ENCODE data around the gene LARGE1. TPM values are rescaled to one million over a fixed set of nuclear protein-coding genes. Genes with fewer than 3 reads are reported as not detected.

The LARGE1 gene
- total and polyA plus RNA-seq, 11 donors = 31.2 to 211 (median 129) TPM

GRCh38 chr22:33687464-33687863 lies 232.8 kb downstream of the LARGE1 start:
- 83 to 94% (median 91%) methylated on average over 10 of the region's 10 CpGs for WGBS, 4 donors
- H3K27ac ChIP-seq = no peak overlapping the region
- H3K4me1 ChIP-seq = peaks cover 0 to 22% (median 0%) of the 10 kb centered on the region in 12 donors
- intact Hi-C loops (cut with DNase I) = no loop called here
- ATAC-seq (no peak), DNase-seq (no peak)
- H3K27me3 ChIP-seq = no peaks in the 10 kb centered on the region
- peaks cover 0 to 9% (median 0%) of the 10 kb centered on the region in 12 donors for H3K9me3 ChIP-seq
- no peak overlapping the region for H3K4me3 ChIP-seq
- H3K36me3 ChIP-seq = no peaks in the 10 kb centered on the region
- TF ChIP-seq POLR2A (IDR thresholded peaks at IDR 0.05) (no peak), CTCF (IDR thresholded peaks at IDR 0.05) (no peak)

- H3K27ac ChIP-seq = peak overlapping the region in 2 of 12 donors; percentile 10 to 34
- 65 to 76% (median 75%) methylated on average over 11 of the region's 11 CpGs for whole genome bisulfite sequencing, 4 donors
These were observed 236.2 kb downstream of the LARGE1 start for GRCh38 chr22:33684087-33684486.

GRCh38 chr22:33682927-33683326 lies 237.3 kb downstream of the LARGE1 start:
- H3K27me3 ChIP-seq = no peaks in the 10 kb centered on the region
- intact Hi-C loops (cut with DNase I) = no loop called here
- no peaks in the 10 kb centered on the region for H3K36me3 ChIP-seq
- peaks cover 0 to 20% (median 4%) of the 10 kb centered on the region in 12 donors for H3K4me1 ChIP-seq
- ATAC-seq (no peak), DNase-seq (no peak)
- H3K9me3 ChIP-seq = peaks cover 0 to 9% (median 0%) of the 10 kb centered on the region in 12 donors
- TF ChIP-seq POLR2A (IDR thresholded peaks at IDR 0.05) (no peak), CTCF (IDR thresholded peaks at IDR 0.05) (no peak)
- 48 to 72% (median 69%) methylated on average over 2 of the region's 2 CpGs for WGBS, 4 donors
- no peak overlapping the region for H3K27ac ChIP-seq
- H3K4me3 ChIP-seq = no peak overlapping the region

More at GRCh38 chr22:33684087-33684486, 236.2 kb downstream of the LARGE1 start:
- Histone ChIP-seq H3K36me3 (no peaks in the 10 kb centered on the region), H3K27me3 (no peaks in the 10 kb centered on the region), H3K4me3 (no peak overlapping the region), H3K9me3 (peaks cover 0 to 9% (median 0%) of the 10 kb centered on the region in 12 donors), H3K4me1 (peaks cover 0 to 11% (median 0%) of the 10 kb centered on the region in 12 donors)
- TF ChIP-seq CTCF (IDR thresholded peaks at IDR 0.05) = no peak
- no peak for TF ChIP-seq POLR2A (IDR thresholded peaks at IDR 0.05)
- peak in 3 of 4 donors; percentile 70 to 77 (median 73) for ATAC-seq
- DNase-seq = no peak
- intact Hi-C loops (cut with DNase I) = no loop called here

GRCh38 chr22:33680632-33681031 lies 239.6 kb downstream of the LARGE1 start:
- WGBS, 4 donors = 81 to 93% (median 90%) methylated on average over 3 of the region's 3 CpGs
- TF ChIP-seq POLR2A (IDR thresholded peaks at IDR 0.05) (no peak), CTCF (IDR thresholded peaks at IDR 0.05) (no peak)
- Histone ChIP-seq H3K27me3 (no peaks in the 10 kb centered on the region), H3K9me3 (peaks cover 0 to 9% (median 0%) of the 10 kb centered on the region in 12 donors), H3K27ac (no peak overlapping the region), H3K4me3 (no peak overlapping the region), H3K4me1 (peaks cover 0 to 34% (median 10%) of the 10 kb centered on the region in 12 donors), H3K36me3 (no peaks in the 10 kb centered on the region)
- intact Hi-C loops (cut with DNase I) = no loop called here
- ATAC-seq (no peak), DNase-seq (no peak)
